ENCODE measurements around the gene ANKRD40CL. TPM values are rescaled to one million over a fixed set of nuclear protein-coding genes. Genes with fewer than 3 reads are reported as not detected.
"Not testable (repeated sequence)": the region's sequence is repeated elsewhere in the genome, so short reads cannot be mapped to it uniquely, and the experiment has no call there.

The ANKRD40CL gene
- total RNA-seq, 1 donor from 2014 or later = not detected

DNA sequence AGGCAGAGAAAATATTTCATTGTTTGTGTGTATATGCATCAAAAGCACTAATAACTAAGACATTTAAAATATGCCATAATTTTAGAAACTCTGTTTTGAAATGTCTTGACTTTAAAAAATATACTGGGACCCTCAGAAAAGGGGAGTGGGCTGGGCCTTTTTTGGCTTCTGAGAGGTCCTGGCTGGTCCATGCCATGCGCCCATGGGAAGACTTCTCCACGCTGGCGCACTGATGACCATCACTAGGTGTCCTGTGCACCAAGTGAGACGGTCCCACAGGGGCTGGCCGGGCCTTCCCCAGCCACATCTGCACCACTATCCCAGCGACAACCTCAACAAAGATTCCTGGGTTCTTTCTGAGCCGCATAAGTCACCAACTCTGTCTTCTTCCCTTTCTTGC, 41.1 kb upstream of the ANKRD40CL start:
- no peak for DNase-seq (ENCODE audit: extremely low spot score, unreplicated experiment)
- no peaks in the 10 kb centered on the region for H3K9me3 Mint-ChIP-seq (ENCODE audit: unreplicated experiment)

GRCh38 chr17:50807675-50808074, 40.4 kb upstream of the ANKRD40CL start:
- TF ChIP-seq, protein P1, sequence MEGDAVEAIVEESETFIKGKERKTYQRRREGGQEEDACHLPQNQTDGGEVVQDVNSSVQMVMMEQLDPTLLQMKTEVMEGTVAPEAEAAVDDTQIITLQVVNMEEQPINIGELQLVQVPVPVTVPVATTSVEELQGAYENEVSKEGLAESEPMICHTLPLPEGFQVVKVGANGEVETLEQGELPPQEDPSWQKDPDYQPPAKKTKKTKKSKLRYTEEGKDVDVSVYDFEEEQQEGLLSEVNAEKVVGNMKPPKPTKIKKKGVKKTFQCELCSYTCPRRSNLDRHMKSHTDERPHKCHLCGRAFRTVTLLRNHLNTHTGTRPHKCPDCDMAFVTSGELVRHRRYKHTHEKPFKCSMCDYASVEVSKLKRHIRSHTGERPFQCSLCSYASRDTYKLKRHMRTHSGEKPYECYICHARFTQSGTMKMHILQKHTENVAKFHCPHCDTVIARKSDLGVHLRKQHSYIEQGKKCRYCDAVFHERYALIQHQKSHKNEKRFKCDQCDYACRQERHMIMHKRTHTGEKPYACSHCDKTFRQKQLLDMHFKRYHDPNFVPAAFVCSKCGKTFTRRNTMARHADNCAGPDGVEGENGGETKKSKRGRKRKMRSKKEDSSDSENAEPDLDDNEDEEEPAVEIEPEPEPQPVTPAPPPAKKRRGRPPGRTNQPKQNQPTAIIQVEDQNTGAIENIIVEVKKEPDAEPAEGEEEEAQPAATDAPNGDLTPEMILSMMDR (IDR thresholded peaks at IDR 0.05) = no peak
- Mint-ChIP-seq H3K27ac (ENCODE audit: unreplicated experiment) (no peak overlapping the region), H3K27me3 (ENCODE audit: unreplicated experiment) (peaks cover 10% of the 10 kb centered on the region), H3K4me3 (ENCODE audit: unreplicated experiment) (no peak overlapping the region), H3K9me3 (ENCODE audit: unreplicated experiment) (no peaks in the 10 kb centered on the region), H3K36me3 (ENCODE audit: unreplicated experiment) (no peaks in the 10 kb centered on the region), H3K4me1 (ENCODE audit: unreplicated experiment) (peaks cover 4% of the 10 kb centered on the region)
- DNase-seq (ENCODE audit: extremely low spot score, unreplicated experiment) = no peak

More for the DNA sequence above, 41.1 kb upstream of the ANKRD40CL start:
- H3K27ac Mint-ChIP-seq (ENCODE audit: unreplicated experiment) = no peak overlapping the region
- TF ChIP-seq, protein P1 (IDR thresholded peaks at IDR 0.05) = no peak
- no peaks in the 10 kb centered on the region for H3K36me3 Mint-ChIP-seq (ENCODE audit: unreplicated experiment)
- H3K4me3 Mint-ChIP-seq (ENCODE audit: unreplicated experiment) = no peak overlapping the region
- H3K27me3 Mint-ChIP-seq (ENCODE audit: unreplicated experiment) = peaks cover 10% of the 10 kb centered on the region
- H3K4me1 Mint-ChIP-seq (ENCODE audit: unreplicated experiment) = peaks cover 4% of the 10 kb centered on the region

DNA sequence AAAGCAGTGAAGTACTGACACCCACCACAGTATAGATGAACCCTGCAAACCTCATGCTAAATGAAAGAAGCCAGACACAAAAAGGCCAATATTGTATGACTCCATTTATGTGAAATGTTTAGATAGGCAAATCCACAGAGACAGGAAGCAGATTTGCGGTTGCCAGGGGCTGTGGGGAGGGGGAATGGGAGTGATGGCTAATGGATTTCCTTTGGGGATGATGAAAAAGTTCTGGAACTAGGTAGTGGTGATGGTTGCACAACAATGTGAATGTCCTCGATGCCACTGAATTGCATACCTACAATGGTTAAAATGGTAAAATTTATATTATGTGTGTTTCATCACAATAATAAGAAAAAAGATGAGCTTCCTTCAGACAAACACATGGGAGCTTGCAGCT, 39.7 kb upstream of the ANKRD40CL start:
- Mint-ChIP-seq H3K36me3 (ENCODE audit: unreplicated experiment) (no peaks in the 10 kb centered on the region), H3K9me3 (ENCODE audit: unreplicated experiment) (no peaks in the 10 kb centered on the region), H3K27ac (ENCODE audit: unreplicated experiment) (no peak overlapping the region), H3K4me3 (ENCODE audit: unreplicated experiment) (no peak overlapping the region), H3K27me3 (ENCODE audit: unreplicated experiment) (peaks cover 8% of the 10 kb centered on the region), H3K4me1 (ENCODE audit: unreplicated experiment) (peaks cover 4% of the 10 kb centered on the region)
- TF ChIP-seq, protein P1 (IDR thresholded peaks at IDR 0.05) = no peak
- no peak for DNase-seq (ENCODE audit: extremely low spot score, unreplicated experiment)

GRCh38 chr17:50806141-50806643, 38.9 kb upstream of the ANKRD40CL start:
- DNase-seq (ENCODE audit: extremely low spot score, unreplicated experiment) = no peak
- H3K4me1 Mint-ChIP-seq (ENCODE audit: unreplicated experiment) = peaks cover 4% of the 10 kb centered on the region
- H3K9me3 Mint-ChIP-seq (ENCODE audit: unreplicated experiment) = no peaks in the 10 kb centered on the region
- peaks cover 5% of the 10 kb centered on the region for H3K27me3 Mint-ChIP-seq (ENCODE audit: unreplicated experiment)
- no peak overlapping the region for H3K27ac Mint-ChIP-seq (ENCODE audit: unreplicated experiment)
- H3K4me3 Mint-ChIP-seq (ENCODE audit: unreplicated experiment) = no peak overlapping the region
- H3K36me3 Mint-ChIP-seq (ENCODE audit: unreplicated experiment) = no peaks in the 10 kb centered on the region
- TF ChIP-seq, protein P1 (IDR thresholded peaks at IDR 0.05) = no peak

GRCh38 chr17:50805486-50805885, 38.2 kb upstream of the ANKRD40CL start:
- Mint-ChIP-seq H3K9me3 (ENCODE audit: unreplicated experiment) (no peaks in the 10 kb centered on the region), H3K4me1 (ENCODE audit: unreplicated experiment) (peaks cover 4% of the 10 kb centered on the region), H3K27ac (ENCODE audit: unreplicated experiment) (no peak overlapping the region), H3K27me3 (ENCODE audit: unreplicated experiment) (peaks cover 5% of the 10 kb centered on the region), H3K36me3 (ENCODE audit: unreplicated experiment) (no peaks in the 10 kb centered on the region), H3K4me3 (ENCODE audit: unreplicated experiment) (no peak overlapping the region)
- DNase-seq (ENCODE audit: extremely low spot score, unreplicated experiment) = no peak
- TF ChIP-seq, protein P1 (IDR thresholded peaks at IDR 0.05) = no peak

DNA sequence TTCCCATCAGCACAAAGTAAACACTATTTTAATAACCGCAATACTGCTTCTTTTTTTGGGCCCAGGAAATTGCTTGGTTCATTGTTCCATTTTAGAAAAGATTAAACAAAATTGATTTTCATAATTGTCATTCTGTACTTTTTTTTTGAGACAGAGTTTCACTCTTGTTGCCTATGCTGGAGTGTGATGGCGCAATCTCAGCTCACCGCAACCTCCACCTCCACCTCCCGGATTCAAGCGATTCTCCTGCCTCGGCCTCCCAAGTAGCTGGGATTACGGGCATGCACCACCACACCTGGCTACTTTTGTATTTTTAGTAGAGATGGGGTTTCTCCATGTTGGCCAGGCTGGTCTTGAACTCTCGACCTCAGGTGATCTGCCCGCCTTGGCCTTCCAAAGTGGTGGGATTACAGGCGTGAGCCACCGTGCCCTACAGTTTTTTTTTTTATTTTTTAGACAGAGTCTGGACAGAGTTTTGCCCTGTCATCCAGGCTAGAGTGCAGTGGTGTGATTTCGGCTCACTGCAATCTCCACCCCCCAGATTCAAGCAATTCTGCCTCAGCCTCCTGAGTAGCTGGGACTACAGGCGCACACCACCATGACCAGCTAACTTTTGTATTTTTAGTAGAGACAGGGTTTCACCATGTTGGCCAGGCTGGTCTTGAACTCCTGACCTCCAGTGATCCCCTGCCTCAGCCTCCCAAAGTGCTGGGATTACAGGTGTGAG, 37.6 kb upstream of the ANKRD40CL start:
- H3K4me1 Mint-ChIP-seq (ENCODE audit: unreplicated experiment); H3K36me3 Mint-ChIP-seq (ENCODE audit: unreplicated experiment); H3K27me3 Mint-ChIP-seq (ENCODE audit: unreplicated experiment); H3K4me3 Mint-ChIP-seq (ENCODE audit: unreplicated experiment); H3K27ac Mint-ChIP-seq (ENCODE audit: unreplicated experiment); H3K9me3 Mint-ChIP-seq (ENCODE audit: unreplicated experiment); DNase-seq (ENCODE audit: extremely low spot score, unreplicated experiment): not testable (repeated sequence)
